HepG2 (cell line): ENCODE measurements around the gene DCUN1D3. TPM values are rescaled to one million over a fixed set of nuclear protein-coding genes. Genes with fewer than 3 reads are reported as not detected.

ENCODE experiments used
- ATAC-seq: fragments of 200-7000 bp; cut with Tn5 transposase; 3 replicates; pipeline ENCODE4 v1.9.1; 2020; ENCODE audit warnings: mild to moderate bottlenecking, moderate library complexity
- BruUV-seq: library from RNA; stranded (reverse); fragments of 400-500 nt; replicated peaks from 2 replicates; lab custom pipeline; 2021; lab: Mats Ljungman, UMichigan
- CTCF ChIA-PET: fragments of 300-600 bp; formaldehyde crosslinking; extraction: SDS; loops from one replicate; lab custom pipeline; 2021; ENCODE audit warnings: low total read pairs, inconsistent platforms, low intra/inter-chr PET ratio; lab: Yijun Ruan, JAX
- POLR2A ChIA-PET: fragments of 350-600 bp; sonication (Branson Sonifier 250); formaldehyde crosslinking; loops from one replicate; lab custom pipeline; 2020; ENCODE audit warnings: antibody characterized with exemption, inconsistent platforms; lab: Yijun Ruan, JAX
- DNase-seq: peaks from one replicate; pipeline ENCODE4 v3.0.0-alpha.2; 2015; ENCODE audit warnings: low spot score
- FAIRE-seq: peaks from 3 replicates; lab custom pipeline; 2011; peaks lifted over from hg19 to GRCh38; lab: Jason Lieb, UNC
- H2AFZ ChIP-seq: one replicate; pipeline ENCODE4 v1.6.1; 2011; ENCODE audit warnings: low read length, inconsistent platforms
- H3K27ac ChIP-seq: fragments of 300-600 bp; 3 replicates; pipeline ENCODE4 v1.8.0; 2011; ENCODE audit warnings: mixed run types, mild to moderate bottlenecking, mixed read lengths, low read length, inconsistent platforms; ENCODE audit not compliant: insufficient read depth; ENCODE audit errors: extremely low read length
- H3K27me3 ChIP-seq, 2 experiments: fragments of 200-600 bp in 1 of 2; 2 replicates in 1 of 2; 3 replicates in 1 of 2; pipeline versions ENCODE4 v1.6.0 to v1.8.0; 2011; ENCODE audit warnings: low read length in 2 of 2, mild to moderate bottlenecking in 2 of 2, moderate library complexity in 2 of 2, inconsistent platforms in 1 of 2; ENCODE audit not compliant: insufficient read depth in 2 of 2, control insufficient read depth in 1 of 2
- H3K36me3 ChIP-seq, 2 experiments: fragments of 200-600 bp in 1 of 2; replicated peaks in 1 of 2; 2 replicates in 1 of 2; 3 replicates in 1 of 2; pipeline versions ENCODE4 v1.5.1 to v1.8.0; 2011; ENCODE audit warnings: low read length in 2 of 2, inconsistent platforms in 1 of 2; ENCODE audit not compliant: insufficient read depth in 2 of 2, control insufficient read depth in 1 of 2
- H3K4me1 ChIP-seq: 2 replicates; pipeline ENCODE4 v1.5.1; 2012; ENCODE audit warnings: low read length, inconsistent platforms; ENCODE audit not compliant: insufficient read depth
- H3K4me2 ChIP-seq: 2 replicates; pipeline ENCODE4 v1.6.0; 2011; ENCODE audit warnings: low read depth, low read length, inconsistent platforms
- H3K4me3 ChIP-seq, 3 experiments: fragments of 200-600 bp in 1 of 3; sonication (generic), shearing (Covaris generic) in 1 of 3; replicated peaks in 1 of 3; 2 replicates each; pipeline ENCODE4 v1.5.1; 2011 to 2016; ENCODE audit warnings: low read length in 3 of 3, inconsistent platforms in 2 of 3, low read depth in 2 of 3, mild to moderate bottlenecking in 2 of 3, control low read depth in 1 of 3, mixed read lengths in 1 of 3; ENCODE audit not compliant: insufficient read depth in 1 of 3
- H3K79me2 ChIP-seq: one replicate; pipeline ENCODE4 v1.6.1; 2011; ENCODE audit warnings: low read length, inconsistent platforms; ENCODE audit not compliant: insufficient read depth
- H3K9ac ChIP-seq: 2 replicates; pipeline ENCODE4 v1.6.0; 2011; ENCODE audit warnings: mild to moderate bottlenecking, low read depth, low read length, inconsistent platforms; ENCODE audit not compliant: insufficient read depth
- H3K9me3 ChIP-seq: 2 replicates; pipeline ENCODE4 v1.5.1; 2012; ENCODE audit warnings: mild to moderate bottlenecking, low read length
- H4K20me1 ChIP-seq: 2 replicates; pipeline ENCODE4 v1.6.0; 2011; ENCODE audit warnings: inconsistent platforms, mild to moderate bottlenecking, low read length, moderate library complexity; ENCODE audit not compliant: insufficient read depth
- AKAP8 ChIP-seq: sonication (generic); formaldehyde crosslinking; IDR thresholded peaks from 2 replicates; pipeline ENCODE4 v1.5.1; 2020; ENCODE audit warnings: mild to moderate bottlenecking, missing genetic modification reagents
- ATF6 ChIP-seq: sonication (generic); formaldehyde crosslinking; conservative IDR thresholded peaks from 2 replicates; pipeline ENCODE4 v1.4.0; 2020; ENCODE audit warnings: missing genetic modification reagents
- CREM ChIP-seq, 2 experiments: sonication (generic) in 1 of 2; formaldehyde crosslinking in 1 of 2; IDR thresholded peaks; 2 replicates each; pipeline versions ENCODE4 v1.4.0 to v1.6.1; 2016 to 2020; ENCODE audit warnings: antibody characterized with exemption in 1 of 2, mild to moderate bottlenecking in 1 of 2, missing genetic modification reagents in 1 of 2
- E2F1 ChIP-seq: sonication (generic); formaldehyde crosslinking; IDR thresholded peaks from 2 replicates; pipeline ENCODE4 v1.5.0; 2020; ENCODE audit warnings: missing genetic modification reagents
- HOXA9 ChIP-seq: sonication (generic); formaldehyde crosslinking; IDR thresholded peaks from 2 replicates; pipeline ENCODE4 v1.8.1; 2022; ENCODE audit warnings: missing genetic modification reagents, mild to moderate bottlenecking, moderate library complexity, borderline replicate concordance
- KAT2B ChIP-seq: fragments of 150-350 bp; IDR thresholded peaks from 2 replicates; pipeline ENCODE4 v1.6.1; 2014; ENCODE audit warnings: low read depth, low read length, borderline replicate concordance
- KAT7 ChIP-seq: IDR thresholded peaks from 2 replicates; pipeline ENCODE4 v1.6.1; 2018; ENCODE audit warnings: borderline replicate concordance, missing compliant biosample characterization
- POLR2G ChIP-seq: fragments of 200-400 bp; formaldehyde crosslinking; IDR thresholded peaks from 2 replicates; pipeline ENCODE4 v1.6.1; 2018; ENCODE audit warnings: mild to moderate bottlenecking, low read depth, low read length, moderate library complexity
- RBM22 ChIP-seq: fragments of 200-400 bp; formaldehyde crosslinking; optimal IDR thresholded peaks from 2 replicates; pipeline ENCODE3; 2017; ENCODE audit warnings: mild to moderate bottlenecking, low read length, moderate library complexity
- REXO4 ChIP-seq: sonication (generic); formaldehyde crosslinking; IDR thresholded peaks from 2 replicates; pipeline ENCODE4 v1.8.0; 2022; ENCODE audit warnings: missing genetic modification reagents, mild to moderate bottlenecking, borderline replicate concordance
- XRCC5 ChIP-seq: fragments of 200-400 bp; formaldehyde crosslinking; optimal IDR thresholded peaks from 2 replicates; pipeline ENCODE3; 2017; ENCODE audit warnings: mild to moderate bottlenecking, low read length
- ZMYM4 ChIP-seq: sonication (generic); formaldehyde crosslinking; IDR thresholded peaks from 2 replicates; pipeline ENCODE4 v1.8.1; 2023; ENCODE audit warnings: mild to moderate bottlenecking, missing genetic modification reagents
- ZNF205 ChIP-seq: IDR thresholded peaks from 2 replicates; pipeline ENCODE4 v1.6.1; 2018; ENCODE audit warnings: missing biosample characterization, missing genetic modification reagents
- ZNF496 ChIP-seq: sonication (generic); formaldehyde crosslinking; IDR thresholded peaks from 2 replicates; pipeline ENCODE4 v1.8.1; 2023; ENCODE audit warnings: mild to moderate bottlenecking, moderate library complexity, missing genetic modification reagents; ENCODE audit not compliant: insufficient replicate concordance
- ZNF75D ChIP-seq: sonication (generic); formaldehyde crosslinking; IDR thresholded peaks from 2 replicates; pipeline ENCODE4 v1.8.1; 2023; ENCODE audit warnings: missing genetic modification reagents, mild to moderate bottlenecking, borderline replicate concordance
- WGBS: methylation state at CpG from one replicate; pipeline ENCODE4 v1.1.6; 2017; ENCODE audit warnings: low lambda C conversion rate; 5-methylcytosine and 5-hydroxymethylcytosine counted together
- in situ Hi-C: cut with HindIII; loops from 2 replicates; pipeline ENCODE4 v1.10.0; 2017; ENCODE audit warnings: low pct_unique_long_range_greater_than_20kb; ENCODE audit not compliant: extremely low pct_ligation_motif_present
- intact Hi-C: fragments of 100-400 bp; cut with micrococcal nuclease; formaldehyde crosslinking; loops from one replicate; pipeline ENCODE4 v1.10.0; 2022; ENCODE audit not compliant: unreplicated experiment
- polyA plus RNA-seq, 8 experiments: library from polyadenylated mRNA; depleted of rRNA in 3 of 8; stranded (reverse) in 7 of 8; unstranded in 1 of 8; fragments of >200 nt; fragmentation: Illumina TruSeq in 4 of 8; extraction: Trizol in 4 of 8; gene quantifications; 2 replicates each; pipeline versions ENCODE4 v1.2.1 to v1.2.3, GENCODE V29; 2011 to 2016; ENCODE audit warnings: low read depth in 4 of 8, missing spikeins in 1 of 8, mixed read lengths in 1 of 8; ENCODE audit not compliant: insufficient read depth in 1 of 8
- total RNA-seq, 5 experiments: library from RNA; depleted of rRNA; stranded (reverse); fragments of >200 nt; fragmentation: Illumina TruSeq; extraction: Trizol; gene quantifications; 2 replicates each; pipeline ENCODE4 v1.2.3, GENCODE V29; 2016; ENCODE audit warnings: low read depth in 1 of 5

Gene DCUN1D3
- total and polyA plus RNA-seq, 2 of the 13 experiments (the other 11 are each of a cell fraction or from before 2014, with no cell fraction given): 5.0 to 19.3 TPM

GRCh38 chr16:20931066-20931600, 31.0 kb upstream of the DCUN1D3 start:
- ChIA-PET POLR2A (no interaction called here), CTCF (no interaction called here)
- Histone ChIP-seq H3K27me3 (0 out of 5 replicates have a peak, but pooled peaks cover 0 to 4% of the 10 kb centered on the region in 2 experiments), H3K4me2 (no peak overlapping the region), H4K20me1 (no peaks in the 10 kb centered on the region), H3K9me3 (no peaks in the 10 kb centered on the region), H3K36me3 (no peaks in the 10 kb centered on the region), H3K4me1 (peaks cover 12% of the 10 kb centered on the region), H2AFZ (no peak overlapping the region), H3K4me3 (no peak overlapping the region), H3K27ac (no peak overlapping the region), H3K9ac (no peak overlapping the region), H3K79me2 (no peaks in the 10 kb centered on the region)
- DNase-seq (no peak), FAIRE-seq (no peak), ATAC-seq (no peak)
- in situ Hi-C loops (no loop called here), intact Hi-C loops (loop anchor here (1.0 kb wide), 1 partner anchor 32 kb away; no protein-coding TSS in a partner anchor)
- WGBS: 58% methylated on average over 5 of the region's 5 CpGs
- no TSS peak for BruUV-seq
- TF ChIP-seq AKAP8 (no peak), ZNF75D (CRISPR knock-in tag) (no peak), ATF6 (no peak), KAT2B (no peak), XRCC5 (no peak), REXO4 (CRISPR knock-in tag) (no peak), E2F1 (CRISPR knock-in tag) (no peak), ZMYM4 (CRISPR knock-in tag) (no peak), ZNF205 (CRISPR knock-in tag) (no peak), ZNF496 (CRISPR knock-in tag) (no peak), POLR2G (no peak), RBM22 (no peak), HOXA9 (CRISPR knock-in tag) (no peak), KAT7 (CRISPR knock-in tag) (no peak), CREM (IDR thresholded peaks at IDR 0.05) (no peak), CREM (CRISPR knock-in tag; IDR thresholded peaks at IDR 0.05) (no peak)
